T-helper 17 cell (primary cell): ENCODE measurements around the gene WDHD1. TPM values are rescaled to one million over a fixed set of nuclear protein-coding genes. Genes with fewer than 3 reads are reported as not detected.

Source experiments
- total RNA-seq, 4 donors: library from RNA in 2 of 4; stranded (reverse) in 2 of 4; gene quantifications; one replicate each; pipeline ENCODE4 v1.2.3 and lab custom pipeline; 2022 to 2026

The WDHD1 gene
- total RNA-seq, 2 donors from 2014 or later, result 2.7 to 2.8 TPM

Other genes starting within 250 kb of the WDHD1 start
- gene GCH1, start 124.3 kb downstream of the WDHD1 start, total RNA-seq, result 10 to 100 TPM; 42.5 to 46.0 TPM
- gene SOCS4, start 137 bp upstream of the WDHD1 start, total RNA-seq, result 10 to 100 TPM; 26.5 to 27.3 TPM
- gene MAPK1IP1L, start 24.5 kb upstream of the WDHD1 start, total RNA-seq, result 100 to 1,000 TPM; 154 to 176 TPM
- 10 to 100 TPM; 38.7 to 49.8 TPM for gene LGALS3, start 102.2 kb upstream of the WDHD1 start, total RNA-seq
- gene DLGAP5, start 164.5 kb upstream of the WDHD1 start, total RNA-seq, result under 1 TPM in 1 of 2 donors, not detected in 1; 0.12 TPM
- 10 to 100 TPM; 20.5 to 27.8 TPM for gene FBXO34, start 244.3 kb upstream of the WDHD1 start, total RNA-seq